Type B pancreatic cell (in vitro differentiated cells): ENCODE data around the gene HTR3B. TPM values are rescaled to one million over a fixed set of nuclear protein-coding genes. Genes with fewer than 3 reads are reported as not detected.

ENCODE experiments used
- DNase-seq: peaks from one replicate; pipeline ENCODE4 v3.0.0; 2021; ENCODE audit warnings: mixed read lengths; ENCODE audit not compliant: unreplicated experiment; ENCODE audit errors: extremely low spot score
- H3K27ac Mint-ChIP-seq: 2 replicates; pipeline ENCODE4 v1.8.0; 2021; ENCODE audit warnings: mild to moderate bottlenecking, mixed read lengths
- H3K27me3 Mint-ChIP-seq: 2 replicates; pipeline ENCODE4 v1.8.0; 2021; ENCODE audit warnings: mixed read lengths
- H3K36me3 Mint-ChIP-seq: 2 replicates; pipeline ENCODE4 v1.8.0; 2021; ENCODE audit warnings: mixed read lengths
- H3K4me1 Mint-ChIP-seq: one replicate; pipeline ENCODE4 v1.8.0; 2021; ENCODE audit warnings: mixed read lengths; ENCODE audit not compliant: unreplicated experiment
- H3K4me3 Mint-ChIP-seq: 2 replicates; pipeline ENCODE4 v1.8.0; 2021; ENCODE audit warnings: mild to moderate bottlenecking, mixed read lengths
- H3K9me3 Mint-ChIP-seq: 2 replicates; pipeline ENCODE4 v1.8.0; 2021; ENCODE audit warnings: mixed read lengths
- CTCF ChIP-seq: fragments of 200-600 bp; sonication (generic); conservative IDR thresholded peaks from 2 replicates; pipeline ENCODE4 v1.5.0; 2021; ENCODE audit warnings: antibody characterized with exemption, mild to moderate bottlenecking
- total RNA-seq: library from RNA; stranded (reverse); gene quantifications from 2 replicates; pipeline ENCODE4 v1.2.1, GENCODE V29; 2021; ENCODE audit warnings: low replicate concordance

Gene HTR3B
- total RNA-seq, 1 donor from 2014 or later, result 0.17 TPM

GRCh38 chr11:113864410-113864809 lies 40.2 kb upstream of the HTR3B start:
- no peak overlapping the region for H3K4me3 Mint-ChIP-seq
- H3K27ac Mint-ChIP-seq, result no peak overlapping the region
- no peak for TF ChIP-seq CTCF
- peaks cover 4% of the 10 kb centered on the region for H3K9me3 Mint-ChIP-seq
- no peaks in the 10 kb centered on the region for H3K27me3 Mint-ChIP-seq
- peaks cover 6% of the 10 kb centered on the region for H3K4me1 Mint-ChIP-seq
- no peak for DNase-seq
- H3K36me3 Mint-ChIP-seq, result peaks cover 17% of the 10 kb centered on the region

- Mint-ChIP-seq H3K27me3 (no peaks in the 10 kb centered on the region), H3K27ac (no peak overlapping the region), H3K36me3 (peaks cover 17% of the 10 kb centered on the region), H3K9me3 (peaks cover 4% of the 10 kb centered on the region), H3K4me1 (peaks cover 7% of the 10 kb centered on the region), H3K4me3 (no peak overlapping the region)
- DNase-seq, result no peak
- no peak for TF ChIP-seq CTCF
Observed at GRCh38 chr11:113865873-113866272, 38.7 kb upstream of the HTR3B start.

- no peaks in the 10 kb centered on the region for H3K27me3 Mint-ChIP-seq
- DNase-seq, result no peak
Observed at GRCh38 chr11:113867843-113868503, 36.6 kb upstream of the HTR3B start.

GRCh38 chr11:113871336-113871735 lies 33.3 kb upstream of the HTR3B start:
- no peak overlapping the region for H3K4me3 Mint-ChIP-seq
- peaks cover 25% of the 10 kb centered on the region for H3K4me1 Mint-ChIP-seq
- no peaks in the 10 kb centered on the region for H3K9me3 Mint-ChIP-seq
- H3K36me3 Mint-ChIP-seq, result peaks cover 11% of the 10 kb centered on the region
- TF ChIP-seq CTCF, result no peak
- DNase-seq, result no peak
- H3K27me3 Mint-ChIP-seq, result peaks cover 4% of the 10 kb centered on the region
- no peak overlapping the region for H3K27ac Mint-ChIP-seq

More at GRCh38 chr11:113867843-113868503, 36.6 kb upstream of the HTR3B start:
- H3K36me3 Mint-ChIP-seq, result peaks cover 13% of the 10 kb centered on the region
- peaks cover 8% of the 10 kb centered on the region for H3K4me1 Mint-ChIP-seq
- H3K4me3 Mint-ChIP-seq, result no peak overlapping the region
- H3K9me3 Mint-ChIP-seq, result no peaks in the 10 kb centered on the region
- no peak overlapping the region for H3K27ac Mint-ChIP-seq
- TF ChIP-seq CTCF, result no peak

DNA sequence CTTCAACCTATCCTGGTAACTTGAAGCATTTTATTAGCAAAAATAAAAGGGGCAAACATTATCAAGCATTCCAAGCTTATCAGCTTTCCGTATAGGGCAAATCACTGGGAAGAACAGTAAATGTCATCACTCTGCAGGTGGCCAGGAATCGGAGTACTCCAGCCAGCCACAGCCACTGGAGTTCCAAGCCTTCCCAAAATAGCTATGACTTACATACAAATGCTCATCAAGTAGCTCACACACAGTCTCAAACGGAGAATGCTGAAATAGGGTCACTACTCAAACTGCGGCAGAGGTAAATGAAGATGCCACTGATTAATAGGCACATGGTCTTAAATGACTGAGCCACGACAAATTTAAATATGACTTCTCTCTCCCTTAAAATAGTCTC lies 31.4 kb upstream of the HTR3B start:
- no peak for DNase-seq
- peaks cover 25% of the 10 kb centered on the region for H3K4me1 Mint-ChIP-seq
- peak overlapping the region; percentile 2 for H3K27ac Mint-ChIP-seq

More for the DNA sequence above, 31.4 kb upstream of the HTR3B start:
- no peak for TF ChIP-seq CTCF
- Mint-ChIP-seq H3K27me3 (peaks cover 4% of the 10 kb centered on the region), H3K9me3 (no peaks in the 10 kb centered on the region), H3K36me3 (peaks cover 5% of the 10 kb centered on the region), H3K4me3 (peak overlapping the region; percentile 89)
